Stimulated activated CD4-positive, alpha-beta T cell treated with anti-CD3 and anti-CD28 coated beads, Interleukin-15, amount 100 ng/mL, for 48 hours (primary cell): ENCODE measurements around the gene IRX4.

ENCODE experiments used
- DNase-seq, 2 donors: peaks; one replicate each; pipeline ENCODE4 v3.0.0-alpha.2; 2020; ENCODE audit warnings: low read depth in 2 of 2

IRX4 gene

DNA sequence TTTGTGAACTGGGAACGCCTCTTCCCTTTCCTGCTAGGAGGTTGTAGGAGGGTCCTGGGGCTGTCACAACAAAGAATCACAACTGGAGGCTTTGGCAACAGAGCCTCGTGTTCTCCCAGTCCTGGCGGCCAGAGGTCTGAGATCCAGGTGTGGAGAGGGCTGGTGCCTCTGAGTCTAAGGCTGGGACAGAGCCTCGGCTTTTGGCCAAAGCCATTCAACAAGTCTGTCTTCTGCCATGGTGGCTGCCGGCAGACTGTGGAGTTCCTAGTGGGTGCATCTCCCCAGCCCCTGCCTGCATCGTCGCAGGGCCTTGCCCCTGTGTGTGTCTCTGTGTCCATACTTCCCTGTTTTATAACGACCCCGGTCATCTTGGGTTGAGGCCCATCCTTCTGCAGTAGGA lies 9.5 kb upstream of the IRX4 start:
- DNase-seq: no peak

DNA sequence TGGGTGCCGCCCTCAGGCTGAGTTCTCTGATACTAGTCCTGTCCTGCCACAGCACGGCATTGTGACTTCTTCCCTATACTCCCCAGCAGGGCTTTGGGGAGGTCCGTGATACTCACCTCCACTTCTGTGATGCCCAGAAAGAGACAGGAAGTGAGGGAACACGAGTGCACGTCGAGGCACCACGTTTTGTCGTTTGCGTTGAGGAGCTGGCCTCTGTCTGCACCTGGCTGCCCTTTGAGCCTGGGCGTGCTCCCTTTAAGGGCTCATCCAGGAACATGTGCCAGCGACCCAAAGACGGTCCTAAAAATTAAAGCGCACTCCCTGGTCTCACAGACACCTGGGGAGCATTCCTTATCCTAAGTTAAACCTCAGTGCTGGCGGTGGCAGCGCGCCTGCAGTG lies 8.7 kb upstream of the IRX4 start:
- no peak for DNase-seq

DNA sequence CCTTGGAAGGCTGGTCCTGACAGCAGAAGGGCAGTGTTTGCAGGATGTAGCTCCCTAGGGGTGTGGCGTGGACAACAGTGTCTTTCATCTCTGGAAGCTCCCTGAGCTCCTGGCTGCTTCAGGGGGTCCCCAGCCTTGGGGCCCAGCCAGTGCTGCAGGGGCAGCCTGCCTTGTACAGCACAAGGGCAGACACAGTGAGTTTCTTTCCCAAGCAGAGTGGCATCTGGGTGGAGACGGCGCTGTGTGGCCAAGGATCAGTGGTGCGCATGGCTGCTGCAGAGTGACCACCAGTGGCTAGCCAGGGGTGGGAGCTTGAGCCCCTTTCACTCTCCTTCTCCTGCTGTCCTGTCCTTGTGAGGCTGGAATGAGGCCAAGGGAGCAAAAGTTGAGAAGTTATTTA lies 7.6 kb upstream of the IRX4 start:
- DNase-seq: no peak

DNA sequence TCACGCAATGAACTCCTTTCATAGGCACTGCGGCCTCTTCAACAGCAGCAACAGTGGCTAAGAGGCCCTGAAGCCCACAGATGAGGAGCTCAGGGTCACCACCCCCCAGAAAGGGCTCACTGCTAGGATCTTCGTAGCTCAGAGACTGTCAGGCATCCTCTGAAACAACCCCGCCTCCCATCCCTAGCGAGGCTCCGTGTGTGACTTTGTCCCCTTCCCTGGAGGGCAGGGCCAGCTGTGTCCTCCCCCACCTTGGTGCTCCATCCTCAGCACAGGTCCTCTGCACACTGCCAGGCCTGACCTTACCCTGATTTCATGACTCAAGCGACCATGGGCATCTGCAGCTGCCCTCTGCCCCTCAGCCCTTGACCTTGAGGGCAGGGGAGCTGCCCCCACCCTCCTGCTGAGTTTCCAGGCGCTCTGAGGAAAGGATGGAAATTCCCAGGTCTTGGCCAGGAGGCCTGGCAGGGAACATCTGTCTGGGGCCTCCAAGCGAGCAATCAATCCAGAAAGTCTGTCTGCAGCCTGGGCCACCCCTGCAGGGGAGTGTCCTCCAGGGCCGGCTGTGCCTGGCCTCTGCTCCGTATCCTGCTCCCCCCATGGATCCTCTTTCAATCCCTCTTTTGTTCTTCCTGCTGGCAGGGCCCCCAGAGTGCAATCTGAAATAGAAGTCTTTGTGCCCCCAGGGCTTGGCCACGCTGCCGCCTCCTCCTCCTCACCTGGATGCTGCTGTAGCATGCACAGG lies 6.8 kb upstream of the IRX4 start:
- DNase-seq: no peak

DNA sequence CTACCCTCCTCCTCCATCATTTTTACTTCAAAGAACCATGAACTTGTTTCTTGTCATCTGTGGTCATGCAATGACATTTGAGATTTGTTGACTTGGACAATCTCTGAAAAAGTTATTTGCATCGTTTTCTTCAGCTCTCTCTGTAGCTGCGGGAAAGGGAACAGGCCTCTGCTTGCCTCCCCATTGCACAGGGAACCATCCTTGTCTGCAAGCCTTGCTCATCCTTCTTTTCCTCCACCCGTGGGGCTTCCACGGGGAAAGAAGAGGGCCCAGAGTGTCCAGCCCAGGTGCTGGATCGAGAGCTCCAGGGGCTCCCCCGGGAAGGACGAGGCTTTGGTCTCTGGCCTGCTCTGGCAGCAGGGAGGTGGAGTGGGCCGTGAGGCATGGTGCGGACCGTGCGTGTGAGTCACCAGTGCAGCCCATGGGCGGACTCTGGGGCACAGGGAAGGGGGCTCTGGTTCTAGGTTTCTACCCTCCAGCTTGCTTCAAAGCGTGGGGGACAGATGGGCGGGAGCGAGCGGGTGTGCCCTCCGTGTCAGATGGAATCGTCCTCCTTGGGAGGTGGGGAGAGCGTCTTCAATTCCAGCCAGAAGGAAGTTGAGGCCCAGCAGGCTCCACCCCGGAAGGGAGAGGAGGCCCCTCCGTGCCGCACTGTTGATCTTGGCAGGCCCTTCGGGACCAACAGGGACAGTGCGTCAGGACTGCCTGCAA lies 6.0 kb upstream of the IRX4 start:
- DNase-seq: no peak

DNA sequence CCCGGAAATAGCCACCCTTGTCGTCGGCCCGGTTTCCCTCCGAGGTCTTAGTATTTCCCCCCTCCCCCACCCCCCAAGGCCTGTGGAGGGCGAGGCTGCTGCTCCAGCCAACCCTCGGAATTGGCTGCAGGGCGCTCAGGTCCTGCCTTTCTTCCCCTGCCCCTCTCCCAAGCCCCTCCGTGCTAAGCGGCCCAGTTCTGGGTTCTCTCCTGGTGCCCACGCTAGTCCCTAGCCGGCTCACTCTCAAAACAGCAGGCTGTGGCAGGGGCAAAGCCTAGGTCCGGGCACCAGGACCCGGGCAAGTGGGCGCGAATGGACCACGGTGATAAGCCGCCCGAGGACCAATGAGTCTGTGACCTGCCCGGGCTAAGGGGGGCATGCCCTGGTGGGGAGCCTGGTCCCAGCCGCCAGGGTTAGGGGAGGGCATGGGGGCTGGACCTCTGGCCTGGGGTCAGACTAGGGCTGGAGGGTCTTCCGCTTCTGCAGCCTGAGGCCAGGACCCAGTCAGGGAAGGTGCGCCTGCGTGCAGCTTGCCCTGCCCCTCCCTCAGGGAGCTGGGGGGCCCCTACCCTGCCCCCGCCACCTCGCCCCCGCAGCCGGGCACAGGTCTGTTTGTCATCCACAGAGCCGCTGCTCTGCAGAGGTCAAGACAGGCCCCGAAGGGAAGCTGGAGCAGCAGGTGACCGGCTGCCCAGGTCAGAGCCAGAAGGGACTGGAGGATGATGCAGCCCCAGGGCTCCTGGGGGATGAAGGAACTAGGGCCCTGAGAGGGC lies 5.0 kb upstream of the IRX4 start:
- no peak for DNase-seq

DNA sequence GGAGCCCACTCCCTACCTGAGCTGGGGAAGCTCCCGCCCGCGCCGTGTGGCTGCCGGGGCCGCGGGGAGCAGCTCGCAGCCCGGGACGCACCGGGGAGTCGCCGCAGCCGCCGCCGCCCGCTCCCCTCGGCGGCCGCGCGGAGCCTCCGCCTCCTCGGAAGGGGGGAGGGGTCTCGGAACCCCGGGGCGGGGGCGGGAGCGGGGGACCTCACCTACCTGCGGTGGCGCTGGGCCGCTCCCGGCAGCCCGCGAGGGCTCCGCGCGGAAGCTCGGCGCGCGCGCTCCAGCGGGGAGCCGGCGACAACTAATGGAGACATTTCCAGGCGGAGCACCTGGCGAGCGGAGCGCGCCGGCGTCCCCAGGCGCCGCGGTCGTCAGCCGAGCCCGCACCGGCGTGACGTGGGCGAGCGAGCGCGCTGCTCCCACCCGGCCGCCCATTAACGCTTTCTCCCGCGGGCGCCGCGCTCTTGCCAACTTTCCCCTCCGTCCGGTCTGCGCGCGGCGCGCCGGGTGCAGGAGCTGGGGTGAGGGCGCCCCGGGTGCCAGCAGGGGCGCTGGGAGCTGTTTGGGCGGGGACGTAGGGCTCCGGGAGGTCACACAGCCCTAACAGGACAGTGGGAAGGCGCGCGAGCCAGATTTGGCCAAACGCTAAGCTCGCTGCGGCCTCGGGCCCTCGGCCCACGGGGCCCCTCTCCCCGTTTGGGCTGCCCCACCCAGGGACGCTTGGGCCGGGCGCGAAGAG lies 4.3 kb upstream of the IRX4 start:
- DNase-seq: no peak

DNA sequence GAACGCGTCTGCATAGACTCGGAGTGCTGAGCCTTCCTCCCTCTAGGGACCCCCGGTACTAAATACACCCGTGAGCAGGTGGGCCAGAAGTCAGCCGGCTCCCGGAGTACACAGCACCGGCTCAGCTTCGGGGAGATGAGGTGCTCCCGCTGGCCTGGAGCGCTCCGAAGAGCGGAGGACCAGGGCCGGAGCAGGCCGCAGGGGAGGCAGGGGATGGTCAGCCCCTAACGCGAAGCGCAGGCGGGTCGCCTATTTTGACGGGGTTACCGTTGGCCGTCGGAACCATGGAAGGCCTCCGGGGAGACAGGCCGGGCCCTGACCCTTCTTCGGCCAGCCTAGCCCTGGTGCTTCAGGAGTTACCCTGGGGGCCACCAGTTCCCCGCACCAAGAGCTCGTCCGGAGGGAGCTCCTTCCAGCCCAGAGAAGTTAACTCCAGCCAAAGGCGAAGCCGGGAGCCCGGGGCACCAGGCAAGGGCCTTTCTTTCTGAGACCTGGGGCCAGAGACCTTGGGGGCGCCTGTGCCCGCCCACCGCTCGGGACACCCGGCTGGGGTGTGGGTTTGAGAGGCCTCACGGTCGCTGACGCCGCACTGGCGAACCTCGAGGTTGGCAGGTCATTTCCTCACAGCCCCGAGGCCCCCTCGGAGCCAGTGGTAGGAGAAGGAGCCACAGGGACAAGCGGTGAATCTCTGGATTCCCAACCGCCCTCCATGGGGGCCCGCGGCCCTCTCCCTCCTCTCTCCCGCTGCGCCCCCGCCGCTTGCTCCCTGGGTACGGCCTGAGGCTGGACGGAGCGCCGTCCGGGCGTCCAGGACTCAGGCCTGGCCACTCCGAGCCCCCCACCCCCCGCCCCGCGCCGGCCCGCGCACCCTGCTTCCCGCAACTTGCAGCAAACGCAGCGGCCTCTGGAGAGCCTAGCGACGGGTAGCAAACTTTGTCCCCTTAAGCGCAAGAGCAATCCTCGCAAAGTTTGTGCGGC lies 3.4 kb upstream of the IRX4 start:
- no peak for DNase-seq

DNA sequence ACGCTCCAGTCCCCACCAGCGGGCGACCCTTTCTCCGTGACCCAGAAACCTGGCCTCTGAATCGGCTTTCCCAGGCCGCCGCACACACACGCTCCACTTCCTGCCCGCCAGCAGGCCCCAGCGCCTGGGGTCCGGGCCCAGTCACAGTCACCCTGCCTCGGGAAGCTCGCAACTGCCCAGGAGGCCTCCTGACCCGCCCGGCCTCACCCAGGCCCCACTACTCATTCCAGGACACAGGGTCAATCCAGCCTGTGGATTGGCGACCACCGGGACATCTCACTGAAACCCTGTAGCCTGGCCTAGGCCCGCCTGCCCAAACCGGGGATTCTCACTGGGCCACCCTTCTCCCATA lies 2.7 kb upstream of the IRX4 start:
- DNase-seq: no peak

DNA sequence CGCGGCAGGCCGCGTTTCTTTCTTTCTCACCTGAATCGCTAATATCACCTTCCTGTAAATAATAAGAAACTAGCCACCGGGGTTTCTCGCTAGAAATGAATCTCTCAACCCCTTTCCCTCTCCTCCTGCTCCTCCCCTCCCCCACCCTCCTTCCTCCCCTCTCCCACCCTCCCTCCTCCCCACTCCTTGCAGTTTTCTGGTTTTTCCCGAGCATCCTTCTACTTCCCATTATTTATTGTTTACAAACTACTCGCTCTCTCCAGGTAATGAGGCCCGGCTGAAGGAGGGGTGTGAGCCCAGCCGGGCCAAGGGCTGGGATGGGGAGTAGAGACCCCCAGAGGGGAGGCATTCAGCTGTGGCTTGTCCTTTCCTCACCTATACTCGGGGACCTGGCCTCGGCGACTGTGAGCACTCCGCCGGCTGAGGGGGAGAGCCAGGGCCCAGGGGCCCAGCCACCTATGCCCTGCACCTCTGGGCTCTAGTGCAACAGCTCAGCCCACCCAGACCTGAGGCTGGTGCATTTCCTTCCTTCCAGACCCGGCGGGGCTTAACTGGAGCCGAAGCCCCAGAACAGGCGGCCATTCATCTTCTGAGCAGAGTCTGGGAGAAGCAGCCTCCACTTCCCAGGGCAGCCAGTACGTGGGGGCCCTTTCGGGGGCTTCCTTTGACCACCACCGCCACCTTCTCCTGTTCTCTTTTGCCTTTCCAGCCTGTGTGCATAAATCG lies 2.1 kb upstream of the IRX4 start:
- no peak for DNase-seq

DNA sequence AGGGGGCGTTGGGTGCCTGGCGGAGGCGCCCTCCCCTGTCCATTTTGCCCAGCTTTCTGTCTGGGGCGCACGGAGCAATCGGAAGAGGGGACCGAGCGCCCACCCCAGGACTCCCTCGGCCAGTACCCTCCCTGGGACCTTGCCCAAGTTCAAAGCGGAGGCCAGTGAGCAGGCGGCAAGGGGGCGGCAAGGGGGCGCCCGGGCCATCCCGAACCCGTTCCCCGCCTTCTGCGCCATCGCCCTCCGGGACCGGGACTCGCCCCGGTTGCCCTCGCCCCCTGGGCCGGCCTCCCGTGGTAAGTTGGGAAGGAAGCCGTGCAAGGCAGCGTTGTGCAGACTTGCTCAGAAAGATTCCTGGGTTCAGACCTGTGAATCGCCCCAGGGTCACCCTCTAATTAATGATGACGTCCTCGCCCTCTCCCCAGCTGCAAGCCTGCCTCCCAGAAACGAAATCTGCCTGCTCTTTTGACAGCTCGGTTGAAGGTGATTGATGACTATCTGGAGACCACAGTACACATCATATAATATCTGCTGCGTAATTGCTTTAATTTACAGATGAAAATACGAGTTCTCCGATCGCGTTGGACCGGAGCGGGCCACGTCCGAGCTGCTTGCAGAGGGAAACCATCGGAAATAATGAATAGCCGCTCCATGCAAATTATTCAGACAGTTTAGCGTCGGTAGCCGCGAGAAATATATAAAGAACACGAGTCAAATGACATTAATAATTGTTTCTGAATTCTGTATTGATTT lies 1.4 kb upstream of the IRX4 start:
- DNase-seq: no peak

DNA sequence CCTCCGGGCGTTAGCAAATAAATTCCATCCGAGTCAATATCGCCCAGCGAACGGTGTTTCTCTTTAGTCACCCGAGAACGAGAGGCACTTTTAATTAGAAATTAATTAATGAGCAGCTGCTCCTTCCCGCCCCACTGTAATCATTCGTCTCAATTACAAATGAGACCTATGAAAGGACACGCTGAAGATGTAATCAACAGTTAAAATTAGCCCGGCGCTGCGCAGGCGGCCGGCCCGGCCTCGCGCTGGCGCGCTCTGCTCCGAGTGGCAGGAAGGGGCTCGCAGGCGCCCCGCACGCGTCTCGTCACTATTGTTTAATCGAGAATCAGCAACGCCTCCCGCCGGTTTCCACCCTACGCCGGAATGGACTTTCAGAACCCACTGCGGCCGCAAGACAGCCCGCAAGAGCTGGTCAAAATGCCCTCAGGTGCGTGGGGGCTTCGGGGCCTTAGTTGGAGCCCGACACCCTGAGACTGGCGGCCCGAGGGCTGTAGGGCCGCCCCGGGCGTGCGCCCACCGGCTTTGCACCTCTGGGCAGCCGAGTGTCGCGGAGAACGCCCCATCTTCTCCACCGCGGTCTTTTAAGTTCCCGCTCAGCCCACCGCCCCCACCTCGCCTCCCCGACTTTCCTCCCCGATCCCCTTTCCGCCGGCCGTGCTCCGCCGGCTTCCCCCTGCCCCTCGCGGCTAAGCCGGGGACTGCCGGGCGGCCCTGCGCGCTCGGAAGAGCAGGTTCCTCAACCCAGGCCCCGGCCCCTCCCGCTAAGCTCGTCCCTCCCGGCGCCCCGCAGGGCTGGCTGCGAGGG lies 597 bp upstream of the IRX4 start:
- DNase-seq: no peak

DNA sequence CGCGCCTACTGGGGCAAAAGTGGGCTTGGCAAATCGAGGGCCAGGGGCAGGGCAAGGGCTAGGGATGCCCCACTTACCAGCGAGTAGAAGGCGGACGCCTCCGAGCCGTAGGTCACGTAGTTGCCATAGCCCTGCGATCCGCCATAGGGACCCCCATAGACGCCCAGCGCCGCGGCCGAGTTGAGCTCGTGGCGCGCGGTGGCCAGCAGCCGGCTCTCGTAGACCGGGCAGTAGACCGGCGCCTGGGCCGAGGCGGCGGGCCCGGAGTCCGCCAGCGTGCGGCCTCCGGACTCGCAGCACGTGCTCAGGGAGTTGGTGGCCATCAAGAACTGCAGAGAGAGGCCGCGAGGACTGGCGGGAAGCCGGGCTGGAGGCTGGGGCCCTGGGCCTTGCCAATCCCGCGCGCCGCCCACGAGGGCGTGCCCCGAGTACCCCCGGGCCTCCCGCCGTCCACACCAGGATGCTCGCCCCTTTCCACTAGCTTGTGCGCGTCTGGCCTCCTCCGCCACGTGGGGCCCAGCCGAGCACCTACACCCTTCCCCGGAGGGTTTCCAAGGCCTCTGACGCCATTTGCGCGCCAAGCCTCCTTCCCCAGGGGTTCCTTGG lies 891 bp downstream of the IRX4 start:
- no peak for DNase-seq

DNA sequence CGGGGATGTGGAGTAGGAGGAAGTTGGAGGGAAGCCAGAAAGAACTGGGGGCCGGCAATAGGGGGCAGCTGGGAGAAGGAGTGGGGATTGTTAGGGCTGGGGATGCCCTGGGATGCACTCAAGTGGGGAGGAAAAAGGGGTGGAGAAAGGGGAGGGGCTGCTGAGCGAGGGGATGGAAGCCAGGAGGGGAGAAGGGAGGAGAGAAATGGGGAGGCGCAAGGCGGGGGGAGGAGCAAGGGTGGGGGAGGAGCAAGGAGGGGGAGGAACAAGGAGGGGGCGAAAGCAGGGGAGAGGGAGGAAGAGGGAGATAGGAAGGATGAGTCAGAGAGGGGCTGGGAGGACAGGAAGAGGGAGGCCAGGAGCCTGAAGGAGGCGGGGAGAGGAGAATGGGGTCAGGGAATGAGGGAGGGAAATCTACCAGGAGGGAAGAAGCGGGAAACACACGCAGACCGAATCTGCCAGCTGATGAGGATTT lies 1.6 kb downstream of the IRX4 start:
- DNase-seq: no peak

DNA sequence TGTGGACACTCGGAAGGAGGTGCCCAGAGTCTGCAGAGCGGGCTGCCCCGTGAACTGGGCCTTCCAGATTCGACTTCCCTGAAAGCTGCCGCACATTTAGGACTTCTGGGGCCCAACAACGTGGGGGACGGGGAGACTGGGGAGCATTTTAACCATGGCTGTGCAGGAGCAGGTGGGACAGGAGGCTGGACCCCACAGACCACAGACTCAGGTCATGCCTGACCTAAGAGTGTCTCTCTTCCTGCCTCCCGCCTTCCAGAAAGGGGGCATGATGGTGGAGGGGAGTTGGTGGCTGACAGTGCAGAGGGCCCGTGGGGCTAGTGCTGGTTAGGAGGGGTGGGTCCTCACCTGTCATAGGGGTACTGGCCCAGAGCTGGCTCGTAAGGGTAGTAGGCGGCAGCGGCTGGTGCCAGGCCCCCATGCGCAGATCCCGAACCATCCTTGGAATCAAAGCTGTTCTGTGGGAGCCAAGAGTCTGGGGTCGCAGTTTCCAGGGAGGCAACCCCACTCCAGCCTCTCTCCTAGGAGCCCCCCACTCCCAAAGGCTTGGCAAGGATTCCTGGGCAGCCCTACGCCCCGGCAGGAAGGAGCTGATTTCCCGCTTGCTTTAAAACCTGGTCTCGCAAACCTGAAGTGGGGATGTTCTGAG lies 2.2 kb downstream of the IRX4 start:
- no peak for DNase-seq

DNA sequence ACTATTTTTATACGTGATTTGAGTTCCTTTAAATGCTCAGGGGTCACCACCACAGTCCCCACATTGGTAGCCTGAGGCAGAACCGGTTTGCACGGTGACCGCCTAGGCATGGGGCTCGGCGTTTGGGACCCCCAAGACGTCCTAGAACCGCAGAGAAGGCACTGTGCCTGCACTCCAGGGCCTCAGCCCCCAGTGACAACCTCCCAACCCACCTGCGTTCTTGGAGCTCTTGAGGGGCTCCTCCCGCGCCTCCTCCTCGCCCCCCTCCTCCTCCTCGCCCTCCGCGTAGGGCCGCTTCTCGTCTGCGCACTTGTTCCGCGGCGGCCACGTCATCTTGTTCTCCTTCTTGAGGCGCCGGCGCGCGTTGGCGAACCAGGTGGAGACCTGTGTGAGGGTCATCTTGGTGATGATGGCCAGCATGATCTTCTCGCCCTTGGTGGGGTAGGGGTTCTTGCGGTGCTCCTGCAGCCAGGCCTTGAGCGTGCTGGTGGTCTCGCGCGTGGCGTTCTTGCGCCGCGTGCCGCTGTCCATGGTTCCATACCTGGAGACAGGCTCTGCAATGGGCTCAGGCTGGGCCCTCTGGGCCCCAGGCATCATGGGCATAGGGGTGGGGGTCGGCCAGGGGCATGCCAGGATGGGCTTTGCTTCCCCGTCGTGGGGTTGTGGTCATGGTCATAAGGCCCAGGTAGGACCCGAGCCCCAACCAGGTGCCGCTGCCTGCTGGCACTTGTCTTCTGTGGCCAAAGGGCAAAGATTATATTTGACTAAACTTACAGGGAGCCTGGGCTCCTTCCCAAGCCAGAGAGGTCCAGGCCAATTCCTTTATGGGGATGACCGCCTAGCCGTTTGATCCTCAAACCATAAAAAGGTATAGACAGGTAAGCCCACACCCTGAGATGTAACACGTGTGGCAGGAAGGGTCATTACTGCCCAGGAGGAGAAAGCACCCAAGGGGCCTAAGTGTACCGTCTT lies 3.1 kb downstream of the IRX4 start:
- DNase-seq: no peak
